RWPE1 (cell line): ENCODE data around the gene DIP2A.

Experiments used
- CTCF ChIA-PET: fragments of 350-600 bp; sonication (Branson Sonifier 250); formaldehyde crosslinking; extraction: SDS; loops from one replicate; lab custom pipeline; 2021; lab: Yijun Ruan, JAX
- POLR2A ChIA-PET: fragments of 400-600 bp; formaldehyde crosslinking; extraction: SDS; loops from one replicate; lab custom pipeline; 2020; ENCODE audit warnings: antibody characterized with exemption; ENCODE audit not compliant: low non-redundant PET; lab: Yijun Ruan, JAX
- DNase-seq: peaks from one replicate; pipeline ENCODE4 v3.0.0; 2012; ENCODE audit warnings: low spot score
- H3K27ac ChIP-seq: fragments of 450-650 bp; 2 replicates; pipeline ENCODE4 v1.5.1; 2017
- CTCF ChIP-seq: fragments of 450-650 bp; conservative IDR thresholded peaks from 2 replicates; pipeline ENCODE4 v1.5.1; 2017; ENCODE audit warnings: low read depth, mild to moderate bottlenecking

DIP2A gene

GRCh38 chr21:46471514-46471913 is 12.8 kb downstream of the DIP2A start:
- no peak overlapping the region for H3K27ac ChIP-seq
- no peak for DNase-seq
- no peak for TF ChIP-seq CTCF
- POLR2A ChIA-PET: no interaction called here
- CTCF ChIA-PET: interaction anchor here (0.5 to 0.6 kb wide), 2 partner anchors 149 to 163 kb away, joined by 3 read pairs; no protein-coding TSS in a partner anchor

- POLR2A ChIA-PET: no interaction called here
- CTCF ChIA-PET: interaction anchor here (0.5 to 0.6 kb wide), 2 partner anchors 148 to 162 kb away, joined by 3 read pairs; no protein-coding TSS in a partner anchor
- TF ChIP-seq CTCF: no peak
- DNase-seq: no peak
- no peak overlapping the region for H3K27ac ChIP-seq
Observed at GRCh38 chr21:46472246-46472645, 13.6 kb downstream of the DIP2A start.

- ChIA-PET POLR2A (no interaction called here), CTCF (no interaction called here)
- H3K27ac ChIP-seq: no peak overlapping the region
- DNase-seq: no peak
- no peak for TF ChIP-seq CTCF
Observed at GRCh38 chr21:46474382-46474781, 15.7 kb downstream of the DIP2A start.

- POLR2A ChIA-PET: no interaction called here
- no peak for TF ChIP-seq CTCF
- H3K27ac ChIP-seq: no peak overlapping the region
- CTCF ChIA-PET: interaction anchor here (0.6 kb wide), 1 partner anchor 1525 kb away, joined by 3 read pairs; no protein-coding TSS in a partner anchor
- DNase-seq: no peak
Observed at GRCh38 chr21:46475296-46475695, 16.6 kb downstream of the DIP2A start.

GRCh38 chr21:46477765-46478164 is 19.1 kb downstream of the DIP2A start:
- peak; percentile 72 for DNase-seq
- no peak for TF ChIP-seq CTCF
- CTCF ChIA-PET: interaction anchor here (0.6 to 1.0 kb wide), 2 partner anchors 12 to 23 kb away, joined by 3 to 5 read pairs; no protein-coding TSS in a partner anchor
- H3K27ac ChIP-seq: peak overlapping the region; percentile 71
- POLR2A ChIA-PET: no interaction called here

- POLR2A ChIA-PET: no interaction called here
- H3K27ac ChIP-seq: no peak overlapping the region
- no peak for TF ChIP-seq CTCF
- DNase-seq: no peak
- CTCF ChIA-PET: no interaction called here
Observed at GRCh38 chr21:46478910-46479309, 20.2 kb downstream of the DIP2A start.
